Forelimb muscle (tissue), 1 donor: ENCODE results near the gene SLBP. TPM values are rescaled to one million over a fixed set of nuclear protein-coding genes. Genes with fewer than 3 reads are reported as not detected.
A peak's percentile ranks its signal among the peaks of the same experiment; 100 is the strongest.
"Not testable (repeated sequence)": the region's sequence is repeated elsewhere in the genome, so short reads cannot be mapped to it uniquely, and the experiment has no call there.

Source experiments
- DNase-seq: peaks from one replicate; pipeline ENCODE4 v3.0.0-alpha.2; 2013; ENCODE audit warnings: low read depth
- polyA plus RNA-seq: library from polyadenylated mRNA; unstranded; fragments of 120-200 nt; gene quantifications from one replicate; pipeline ENCODE4 v1.2.1, GENCODE V29; 2013; ENCODE audit not compliant: insufficient read length

SLBP gene
- polyA plus RNA-seq, 1 donor: 32.2 TPM

DNA sequence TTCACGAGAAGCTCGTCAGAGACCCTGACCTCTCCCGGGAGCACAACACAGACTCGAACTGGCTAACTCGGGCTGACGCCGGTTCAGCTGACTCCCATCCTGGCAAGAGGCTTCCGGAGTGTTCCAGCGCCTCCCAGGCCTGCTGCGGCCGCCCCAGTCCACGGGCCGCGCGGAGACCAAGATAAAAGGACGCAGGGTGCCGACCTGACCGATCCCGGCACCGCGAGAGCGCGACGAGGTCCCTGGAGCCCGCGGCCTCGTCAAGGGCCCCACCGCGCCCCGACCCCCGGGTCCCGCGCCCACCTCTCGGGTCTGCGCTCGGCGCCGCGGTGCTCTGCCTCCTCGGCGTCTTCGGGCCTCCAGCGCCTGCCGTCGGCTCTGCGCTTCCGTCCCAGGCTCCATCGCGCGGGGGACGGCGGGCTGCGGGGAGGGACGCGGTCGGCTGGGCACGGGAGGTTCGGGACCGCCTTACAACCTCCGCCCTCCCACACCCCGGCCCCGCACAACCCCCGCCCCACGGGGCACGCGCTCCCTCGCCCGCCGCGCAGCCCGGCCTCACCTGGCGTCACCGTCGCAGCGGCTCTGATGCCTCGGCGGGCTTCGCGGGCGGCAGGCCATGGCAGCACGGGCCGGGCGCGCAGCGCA is 426 bp downstream of the SLBP start:
- no peak for DNase-seq

DNA sequence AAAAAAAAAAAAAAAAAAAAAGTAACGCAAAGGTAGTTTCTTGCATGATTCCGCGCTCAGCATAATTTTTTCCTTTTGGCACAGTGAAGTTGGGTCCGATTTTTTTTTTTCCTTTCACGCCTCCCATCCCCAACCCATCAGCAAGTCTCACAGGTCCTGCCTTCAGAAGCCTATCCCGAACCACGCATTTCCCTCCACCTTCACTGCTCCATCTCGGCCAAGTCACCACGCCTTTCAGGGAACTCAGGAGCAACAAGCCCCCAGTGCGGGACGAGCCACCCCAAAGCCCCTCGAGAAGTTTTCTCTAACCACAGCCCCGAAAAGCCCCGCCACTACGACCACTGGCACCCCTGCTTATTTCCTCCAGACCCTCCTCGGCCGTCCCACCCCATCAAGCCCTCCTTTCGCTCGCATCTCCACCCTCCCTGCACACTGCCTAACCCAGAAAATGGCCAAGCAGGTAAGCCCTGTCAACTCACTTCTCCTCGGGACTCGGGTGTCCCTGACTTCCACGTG is 1.0 kb downstream of the SLBP start:
- no peak for DNase-seq

DNA sequence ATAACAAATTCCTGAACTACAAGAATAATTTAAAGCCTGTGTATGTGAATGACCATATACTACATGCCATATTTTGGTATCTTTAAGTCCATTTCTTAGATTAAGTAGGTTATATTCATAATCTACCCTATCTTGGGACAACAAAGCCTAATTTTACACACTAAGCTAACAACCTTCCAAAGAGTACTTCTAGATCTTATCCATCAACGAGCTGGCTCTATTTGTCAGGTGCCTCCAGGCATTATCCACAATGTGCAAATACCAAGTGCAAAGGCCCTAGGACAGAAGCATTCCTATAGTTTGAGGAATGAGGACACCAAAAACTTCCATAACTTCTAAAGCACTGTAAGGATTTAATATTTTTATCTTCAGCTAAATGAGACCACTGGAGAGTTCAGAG is 3.5 kb downstream of the SLBP start:
- DNase-seq: no peak

DNA sequence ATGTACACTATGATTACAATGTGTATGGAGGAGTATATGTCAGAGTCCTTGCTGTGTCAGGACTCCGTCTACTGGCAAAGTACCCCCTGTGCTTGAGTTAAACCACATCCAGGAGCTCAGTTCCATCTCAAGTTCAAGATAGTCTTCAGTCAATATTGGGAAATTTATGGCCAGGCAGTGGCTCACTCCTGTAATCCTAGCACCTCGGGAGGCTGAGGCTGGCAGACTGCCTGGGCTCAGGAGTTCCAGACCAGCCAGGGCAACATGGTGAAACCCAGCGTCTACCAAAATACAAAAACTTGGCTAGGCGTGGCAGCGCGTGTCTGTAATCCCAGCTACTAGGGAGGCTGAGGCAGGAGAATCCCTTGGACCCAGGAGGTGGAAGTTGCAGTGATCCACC is 5.8 kb downstream of the SLBP start:
- no peak for DNase-seq

DNA sequence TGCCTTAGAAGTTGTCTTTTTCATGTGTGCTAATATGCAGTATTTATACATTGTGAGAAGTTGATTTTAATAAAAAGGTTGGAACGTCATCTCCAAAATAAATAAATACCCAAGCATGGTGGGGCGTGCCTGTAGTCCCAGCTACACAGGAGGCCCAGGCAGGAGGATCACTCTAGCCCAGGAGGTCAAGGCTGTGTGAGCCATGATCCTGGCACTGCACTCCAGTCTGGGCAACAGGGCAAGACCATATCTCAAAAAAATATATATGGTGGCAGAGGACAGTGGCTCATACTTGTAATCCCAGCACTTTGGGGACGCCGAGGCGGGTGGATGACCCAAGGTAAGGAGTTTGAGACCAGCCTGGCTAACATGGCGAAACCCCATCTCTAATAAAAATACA is 6.4 kb downstream of the SLBP start:
- no peak for DNase-seq

DNA sequence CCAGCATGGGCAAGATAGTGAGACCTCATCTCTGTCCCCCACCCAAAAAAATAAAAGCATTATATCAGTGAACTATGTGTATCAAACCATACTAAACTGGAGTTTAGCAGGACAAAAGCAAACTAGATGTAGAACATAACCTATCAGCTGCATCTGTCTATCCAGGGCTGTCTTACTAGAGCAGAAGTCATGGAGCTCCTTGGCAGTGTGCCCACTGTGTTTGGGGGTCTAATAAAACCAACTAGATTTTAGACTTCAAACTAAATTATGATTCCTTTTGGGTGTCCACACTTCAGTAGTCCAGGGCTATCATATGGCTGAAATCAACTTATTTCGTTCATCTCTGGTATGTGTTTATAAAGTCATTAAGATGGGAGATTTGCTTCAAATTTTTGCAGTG is 8.3 kb downstream of the SLBP start:
- DNase-seq: no peak

DNA sequence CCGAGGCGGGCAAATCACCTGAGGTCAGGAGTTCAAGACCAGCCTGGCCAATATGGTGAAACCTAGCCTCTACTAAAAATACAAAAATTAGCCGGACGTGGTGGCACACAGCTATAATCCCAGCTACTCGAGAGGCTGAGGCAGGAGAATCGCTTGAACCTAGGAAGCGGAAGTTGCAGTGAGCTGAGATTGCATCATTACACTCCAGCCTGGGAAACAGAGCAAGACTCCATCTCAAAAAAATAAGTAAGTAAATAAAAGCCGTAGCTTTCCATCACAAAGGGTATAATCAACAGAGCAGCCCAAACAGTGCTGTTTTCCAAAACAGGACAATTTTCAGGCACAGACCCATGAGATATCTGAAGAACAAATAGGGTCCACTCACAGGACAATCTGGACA is 10.4 kb downstream of the SLBP start:
- not testable (repeated sequence) for DNase-seq

DNA sequence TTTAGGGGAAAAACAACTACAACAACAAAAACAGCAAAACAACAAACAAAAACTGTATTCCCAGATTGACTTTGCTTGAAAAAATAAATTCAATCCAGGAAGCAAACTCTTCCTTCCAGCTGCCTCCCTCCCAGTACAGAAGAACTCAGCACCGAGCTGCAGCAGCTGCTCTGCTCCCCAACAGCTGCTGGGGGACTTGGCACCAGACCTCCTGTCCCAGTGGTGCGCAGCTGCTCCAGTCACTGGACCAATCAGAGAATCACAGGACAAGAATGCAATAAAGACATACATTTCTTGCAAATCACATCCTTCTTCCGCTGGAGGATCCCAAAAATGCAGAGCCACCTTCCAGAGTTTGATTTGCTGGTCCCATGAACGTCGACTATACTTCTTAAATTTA is 16.2 kb downstream of the SLBP start:
- peak; percentile 72 for DNase-seq

DNA sequence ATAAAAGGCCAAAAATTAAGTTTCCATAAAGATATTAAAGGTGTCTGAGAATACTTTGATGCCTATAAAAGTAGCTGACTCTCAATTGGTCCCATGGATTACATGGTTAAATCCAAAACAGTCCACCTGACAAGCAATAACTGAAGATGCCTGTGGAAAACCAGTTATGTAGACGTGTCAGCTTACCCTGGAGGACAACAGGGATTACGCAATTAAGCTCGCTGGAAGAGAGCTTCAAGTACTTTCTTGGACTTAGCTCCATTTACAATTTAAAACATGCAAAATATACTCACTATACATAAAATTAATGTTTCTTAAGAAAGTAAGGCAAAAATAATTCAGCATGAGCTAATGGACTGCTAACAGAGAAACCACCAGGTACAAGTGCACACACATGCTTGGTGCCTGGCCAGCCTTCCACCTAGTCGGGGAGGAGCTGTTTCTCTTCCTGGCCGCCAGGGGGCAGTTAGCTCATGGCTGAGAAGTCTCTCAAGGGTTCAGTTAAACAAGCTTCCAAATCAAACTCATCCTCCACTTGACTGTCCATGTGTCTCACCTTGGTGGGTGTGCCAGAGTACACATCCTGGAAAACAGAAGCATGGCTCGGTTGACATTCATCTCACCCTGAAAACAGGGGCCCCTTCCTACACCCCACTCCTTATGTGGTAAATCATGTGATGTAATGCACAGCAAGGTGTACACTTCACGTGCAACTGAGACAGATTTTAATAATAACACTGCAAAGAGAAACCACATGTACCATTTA is 18.8 kb downstream of the SLBP start:
- no peak for DNase-seq

DNA sequence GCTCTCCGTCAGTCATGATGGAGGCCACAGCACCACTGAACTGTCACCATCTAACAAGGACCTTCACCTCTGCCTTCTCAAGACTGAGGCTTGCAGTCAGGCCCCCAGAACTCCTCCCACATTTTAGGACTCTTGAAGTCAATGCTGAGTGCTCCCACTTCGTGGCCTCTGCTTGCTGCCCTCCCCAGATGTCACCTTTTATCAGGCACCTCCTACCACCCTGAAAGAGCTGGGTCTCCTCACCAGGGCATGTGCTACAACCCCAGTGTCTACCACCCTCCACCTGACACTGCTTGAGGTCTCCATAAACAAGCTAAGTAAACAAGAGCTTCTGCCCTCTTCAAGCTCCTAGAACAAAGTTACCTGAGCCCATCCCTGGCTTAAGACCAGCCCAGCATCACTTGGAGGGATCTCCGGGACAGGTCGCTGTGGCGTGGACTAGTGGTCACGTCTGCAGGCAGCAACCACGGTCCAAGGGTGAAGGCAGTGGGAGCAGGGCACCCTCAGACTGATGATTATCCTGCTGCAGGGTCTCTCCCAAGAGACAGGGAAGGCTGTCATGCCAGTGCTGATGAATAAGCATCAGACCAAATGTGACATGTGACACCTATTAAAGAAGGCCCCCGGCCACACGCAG is 20.3 kb downstream of the SLBP start:
- DNase-seq: no peak

DNA sequence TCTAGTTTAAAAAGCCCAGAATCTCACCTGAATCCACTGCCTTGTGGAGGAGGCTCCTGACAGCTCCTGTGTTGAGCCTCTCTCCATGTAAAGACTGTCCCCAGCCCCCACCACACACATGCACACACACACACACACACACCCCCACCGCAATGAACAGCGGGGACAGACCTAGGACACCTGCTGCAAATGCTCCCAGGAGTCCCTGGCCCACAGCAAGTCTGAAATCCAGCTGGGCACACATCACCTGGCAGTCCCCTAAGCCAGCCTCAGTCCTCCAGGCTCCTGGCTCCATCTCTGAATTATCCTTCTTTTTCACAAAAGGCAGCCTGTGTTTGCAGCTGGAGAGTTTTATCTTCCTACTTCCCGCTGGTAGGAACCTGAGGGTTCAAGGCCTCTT is 21.4 kb downstream of the SLBP start:
- no peak for DNase-seq

DNA sequence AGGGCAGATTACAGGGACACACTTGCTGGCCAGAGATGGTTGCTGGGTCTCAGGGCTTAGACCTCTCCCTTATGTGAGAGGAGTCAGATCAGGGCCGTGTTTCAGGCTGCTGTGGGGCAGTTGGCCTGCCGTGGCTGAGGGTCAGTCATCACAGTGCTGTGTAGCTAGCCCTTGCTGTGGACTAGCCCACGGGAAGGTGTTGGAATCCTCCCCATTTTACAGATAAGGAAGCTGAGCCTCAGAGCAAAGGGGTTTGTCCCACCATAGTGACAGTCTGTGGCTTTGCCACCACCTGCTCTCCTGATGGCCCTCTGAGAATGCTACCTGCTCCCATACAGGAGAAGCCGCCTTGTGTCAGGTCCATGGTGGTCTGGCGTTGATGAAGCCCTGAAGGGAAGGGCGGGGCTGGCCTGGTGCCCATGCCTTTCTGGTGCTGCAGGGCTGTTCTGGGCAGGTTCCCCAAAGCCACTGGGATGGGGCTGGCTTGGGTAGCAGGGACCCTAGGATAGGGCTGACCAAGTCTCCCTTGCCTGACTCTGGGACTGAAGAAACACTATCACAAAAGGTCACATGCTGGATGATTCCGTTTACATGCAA is 25.6 kb downstream of the SLBP start:
- DNase-seq: no peak

DNA sequence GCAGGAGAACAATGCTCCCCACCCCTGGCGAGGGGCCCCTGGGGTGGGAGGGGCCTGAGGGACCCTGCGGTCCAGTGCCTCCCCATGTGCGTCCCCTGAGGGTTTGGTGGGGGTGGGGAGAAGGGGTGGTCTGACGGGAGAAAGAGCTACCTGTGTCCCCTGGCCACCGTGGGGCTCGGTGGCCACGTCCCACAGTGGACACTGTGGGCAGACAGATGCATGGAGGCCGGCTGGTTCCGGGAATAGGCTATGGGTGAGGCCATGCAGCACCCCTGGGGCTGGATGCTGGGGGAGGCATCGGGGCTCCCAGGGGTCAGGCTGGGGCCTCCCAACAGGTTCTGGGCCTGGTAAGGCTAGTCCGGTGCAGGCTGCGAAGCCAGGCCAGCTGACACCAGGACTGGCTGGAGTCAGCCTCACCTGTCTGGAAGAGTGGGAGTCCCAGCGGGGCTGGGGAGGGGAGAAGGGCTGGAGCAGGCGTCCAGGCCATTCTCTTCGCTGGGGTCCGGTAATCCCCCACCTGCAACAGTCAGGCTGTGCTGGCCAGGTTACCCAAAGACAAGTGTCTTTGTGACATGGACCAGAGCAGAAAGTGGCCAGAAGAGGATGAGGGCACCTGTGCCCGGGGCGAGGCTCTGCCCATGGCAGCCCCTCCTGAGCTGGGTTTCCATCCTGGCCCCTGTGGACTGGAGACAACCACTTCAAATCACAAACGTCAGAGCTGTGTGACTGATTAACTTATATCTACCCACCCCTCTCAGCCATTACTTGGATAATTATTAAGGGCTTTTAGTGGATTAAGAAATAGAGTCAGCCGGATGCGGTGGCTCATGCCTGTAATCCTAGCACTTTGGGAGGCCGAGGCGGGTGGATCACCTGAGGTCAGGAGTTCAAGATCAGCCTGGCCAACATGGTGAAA is 26.6 kb downstream of the SLBP start:
- DNase-seq: no peak

DNA sequence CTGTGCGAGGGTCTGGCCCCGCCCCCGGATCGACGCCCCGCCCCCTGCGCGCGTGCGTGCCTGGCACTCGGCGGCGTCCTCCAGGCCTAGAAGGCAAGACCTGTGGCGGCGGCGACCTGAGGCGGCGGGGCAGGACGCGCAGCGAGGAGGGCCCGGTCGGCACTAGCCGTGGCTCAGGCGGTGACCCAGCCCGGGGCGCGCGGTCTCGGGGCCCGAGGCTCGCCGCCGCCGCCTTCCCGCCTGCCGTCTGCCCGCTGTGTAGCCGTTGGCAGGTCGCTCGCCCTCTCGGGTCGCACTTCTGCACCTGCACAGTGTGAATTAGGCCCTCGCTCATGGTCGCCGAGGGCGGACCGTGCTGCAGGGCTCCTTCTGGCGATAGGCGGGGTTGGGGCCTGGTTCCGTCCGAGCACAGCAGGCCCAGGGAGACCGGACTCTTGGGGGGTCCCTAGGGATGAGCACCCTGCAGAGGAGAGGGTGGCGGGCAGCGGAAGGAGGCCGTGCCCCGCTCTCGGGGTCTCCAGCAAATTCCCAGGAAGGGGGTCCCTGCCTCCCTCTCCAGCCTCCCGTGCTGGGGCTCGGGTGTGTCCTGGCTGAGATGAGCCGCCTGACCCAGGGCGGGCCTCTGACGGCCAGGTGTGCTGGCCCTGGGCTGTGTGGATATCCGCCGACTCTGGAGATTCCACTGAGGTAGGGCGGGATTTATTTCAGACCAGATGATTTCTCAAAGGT is 27.4 kb downstream of the SLBP start:
- DNase-seq: no peak

DNA sequence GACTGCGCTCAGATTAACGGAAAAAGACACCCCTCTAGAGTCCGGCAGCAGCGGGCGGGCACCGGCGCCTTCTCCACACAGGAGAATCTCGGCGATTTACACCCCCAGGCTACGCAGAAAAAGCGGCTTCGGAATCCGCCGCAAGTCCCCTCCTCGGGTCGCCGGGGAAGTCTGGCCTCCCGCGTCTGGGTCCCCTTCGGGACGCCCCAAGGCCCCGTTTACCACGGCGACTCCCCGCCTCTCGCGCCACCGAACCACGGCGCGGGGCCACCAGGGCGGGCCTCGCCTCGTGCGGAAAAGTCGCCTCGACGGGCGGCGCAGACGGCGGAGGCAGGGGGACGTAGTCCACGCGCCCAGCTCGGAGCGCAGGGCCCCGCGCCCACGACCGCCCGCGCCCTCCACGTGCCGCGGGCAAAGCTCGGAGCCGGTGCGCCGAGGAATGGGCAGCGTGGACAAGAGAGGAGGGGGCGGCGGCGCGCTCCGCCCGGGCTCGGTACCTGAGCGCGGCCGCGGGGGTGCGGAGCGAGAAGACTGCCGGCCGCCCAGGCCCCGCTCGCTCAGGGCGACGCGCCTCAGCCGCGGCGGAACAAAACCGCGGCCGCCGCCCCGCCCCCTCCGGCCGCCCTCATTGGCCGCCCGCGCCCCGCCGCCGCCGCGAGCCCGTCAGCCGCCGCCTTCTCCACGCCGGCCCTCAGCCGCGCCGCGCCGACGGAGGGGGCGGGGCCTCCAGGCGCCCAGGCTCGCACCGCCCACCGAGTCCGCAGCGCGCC is 28.2 kb downstream of the SLBP start, which contains the start of gene FAM53A:
TSS of gene FAM53A (minus strand) at position 578 of the 770 bp plus-strand sequence. CDS start 15,572 bp downstream, outside the sequence.
- DNase-seq: peak; percentile 35

DNA sequence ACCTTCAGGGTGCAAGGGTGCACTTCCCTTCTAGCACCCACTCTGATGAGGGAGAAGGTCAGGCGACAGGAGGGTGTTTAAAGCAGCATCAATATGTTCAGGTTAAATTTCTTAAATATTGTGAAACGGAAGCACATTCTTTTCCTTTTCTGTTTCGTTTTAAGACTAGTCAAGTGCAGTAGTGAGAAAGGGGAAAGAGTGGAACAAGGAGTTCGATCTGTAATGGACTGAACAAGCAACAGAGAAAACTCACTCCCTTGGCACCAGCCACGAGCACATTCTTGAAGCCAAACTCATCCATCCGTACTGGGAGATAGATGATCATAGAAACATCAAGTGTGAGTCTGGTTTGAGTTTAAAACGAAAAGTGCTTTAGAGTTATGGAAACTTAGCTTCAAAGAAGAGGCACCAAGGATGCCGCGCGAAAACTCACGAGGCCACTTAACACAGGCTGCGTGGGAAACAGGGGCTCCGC is 28.8 kb downstream of the SLBP start:
- DNase-seq: no peak

DNA sequence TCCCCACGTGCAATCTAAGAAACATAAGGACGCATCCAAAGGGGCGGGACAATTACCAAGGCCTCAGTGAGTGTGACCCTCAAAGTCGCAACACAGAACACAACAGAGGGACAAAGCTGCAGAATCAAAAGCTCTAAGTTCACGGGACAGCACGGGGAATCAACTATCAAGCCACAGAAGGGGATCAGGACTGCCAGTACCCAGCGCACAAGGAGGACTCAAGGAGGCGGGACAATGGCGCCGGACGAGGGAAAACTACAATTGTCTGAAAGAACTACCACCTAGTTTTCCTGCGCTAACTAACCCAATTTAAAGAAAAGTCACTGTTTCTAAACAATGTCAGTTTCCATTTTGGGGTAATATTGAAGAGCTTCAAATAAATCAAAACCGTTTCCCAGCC is 29.3 kb downstream of the SLBP start:
- no peak for DNase-seq

DNA sequence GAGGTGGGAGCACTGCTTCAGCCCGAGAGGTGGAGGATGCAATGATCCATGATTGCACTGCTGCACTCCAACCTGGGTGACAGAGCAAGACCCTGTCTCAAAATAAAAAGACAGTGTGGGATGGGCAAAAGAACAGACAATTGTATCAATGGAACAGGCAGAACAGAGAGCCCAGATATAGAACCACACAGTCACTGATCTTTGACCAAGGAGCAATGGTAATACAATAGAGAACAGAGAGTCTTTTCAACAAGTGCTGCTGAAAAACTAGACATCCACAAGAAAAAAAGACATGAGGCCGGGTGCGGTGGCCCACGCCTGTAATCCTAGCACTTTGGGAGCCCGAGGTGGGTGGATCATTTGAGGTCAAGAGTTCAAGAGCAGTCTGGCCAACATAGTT is 33.9 kb downstream of the SLBP start:
- DNase-seq: no peak
